ENCODE data around the gene CTSK. TPM values are rescaled to one million over a fixed set of nuclear protein-coding genes. Genes with fewer than 3 reads are reported as not detected.
"Not testable (repeated sequence)": the region's sequence is repeated elsewhere in the genome, so short reads cannot be mapped to it uniquely, and the experiment has no call there.

The CTSK gene
- polyA plus RNA-seq (ENCODE audit: insufficient read length in 4 of 4), result 10 to 100 TPM; 19.0 to 30.6 (median 25.3) TPM

DNA sequence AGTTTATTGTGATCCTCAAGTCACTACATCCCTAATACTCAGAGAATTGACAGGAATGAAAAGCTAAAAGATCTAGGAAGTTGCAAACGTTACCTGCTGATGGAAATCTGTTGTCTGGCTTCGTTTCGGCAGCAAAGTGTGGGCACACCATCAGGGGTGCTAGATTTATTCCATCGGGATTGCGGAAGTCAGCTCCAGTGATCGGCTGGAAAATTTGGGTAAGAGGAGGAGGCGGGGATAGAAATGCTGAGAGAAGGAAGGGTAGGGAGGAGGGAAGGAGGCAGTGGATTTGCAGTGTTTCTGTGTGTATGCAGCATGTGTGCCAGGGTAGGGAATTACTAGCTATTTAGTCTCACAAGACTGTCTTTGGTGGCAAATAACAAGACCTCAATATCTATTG is at the start of gene CTSK:
TSS of gene CTSK (minus strand) at position 140 of the 400 bp plus-strand sequence. CDS start 1,455 bp downstream, outside the sequence.
- no peak for DNase-seq (ENCODE audit: low read depth in 4 of 4, low spot score in 3 of 4)

DNA sequence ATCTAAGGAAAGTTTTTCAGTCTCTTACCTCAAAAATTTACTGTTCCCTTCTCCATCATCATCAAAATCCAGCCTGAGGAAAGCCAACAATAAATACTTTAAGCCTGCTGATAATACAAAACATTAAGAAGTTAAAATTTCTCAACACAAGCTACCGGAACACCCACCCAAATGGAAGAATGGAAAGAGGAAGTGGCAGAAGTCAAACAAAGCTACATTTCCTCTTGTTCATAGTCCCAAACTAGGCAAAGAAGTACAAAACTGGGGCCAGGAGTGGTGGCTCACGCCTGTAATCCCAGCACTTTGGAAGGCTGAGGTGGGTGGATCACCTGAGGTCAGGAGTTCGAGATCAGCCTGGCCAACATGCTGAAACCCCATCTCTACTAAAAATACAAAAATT is 44.7 kb upstream of the CTSK start:
- DNase-seq (ENCODE audit: low read depth in 4 of 4, low spot score in 3 of 4), result not testable (repeated sequence)

DNA sequence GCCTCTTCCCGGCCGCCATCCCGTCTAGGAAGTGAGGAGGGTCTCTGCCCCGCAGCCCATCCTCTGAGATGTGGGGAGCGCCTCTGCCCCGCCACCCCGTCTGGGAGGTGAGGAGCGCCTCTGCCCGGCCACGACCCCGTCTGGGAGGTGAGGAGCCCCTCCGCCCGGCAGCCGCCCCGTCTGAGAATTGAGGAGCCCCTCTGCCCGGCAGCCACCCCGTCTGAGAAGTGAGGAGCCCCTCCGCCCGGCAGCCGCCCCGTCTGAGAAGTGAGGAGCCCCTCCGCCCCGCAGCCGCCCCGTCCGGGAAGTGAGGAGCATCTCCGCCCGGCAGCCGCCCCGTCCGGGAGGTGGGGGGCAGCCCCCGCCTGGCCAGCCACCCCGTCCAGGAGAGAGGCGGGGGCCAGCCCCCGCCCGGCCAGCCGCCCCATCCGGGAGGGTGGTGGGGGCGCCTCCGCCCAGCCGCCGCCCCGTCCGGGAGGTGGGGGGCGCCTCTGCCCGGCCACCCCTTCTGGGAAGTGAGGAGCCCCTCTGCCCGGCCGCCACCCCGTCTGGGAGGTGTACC is 42.8 kb upstream of the CTSK start:
- not testable (repeated sequence) for DNase-seq (ENCODE audit: low read depth in 4 of 4, low spot score in 3 of 4)

DNA sequence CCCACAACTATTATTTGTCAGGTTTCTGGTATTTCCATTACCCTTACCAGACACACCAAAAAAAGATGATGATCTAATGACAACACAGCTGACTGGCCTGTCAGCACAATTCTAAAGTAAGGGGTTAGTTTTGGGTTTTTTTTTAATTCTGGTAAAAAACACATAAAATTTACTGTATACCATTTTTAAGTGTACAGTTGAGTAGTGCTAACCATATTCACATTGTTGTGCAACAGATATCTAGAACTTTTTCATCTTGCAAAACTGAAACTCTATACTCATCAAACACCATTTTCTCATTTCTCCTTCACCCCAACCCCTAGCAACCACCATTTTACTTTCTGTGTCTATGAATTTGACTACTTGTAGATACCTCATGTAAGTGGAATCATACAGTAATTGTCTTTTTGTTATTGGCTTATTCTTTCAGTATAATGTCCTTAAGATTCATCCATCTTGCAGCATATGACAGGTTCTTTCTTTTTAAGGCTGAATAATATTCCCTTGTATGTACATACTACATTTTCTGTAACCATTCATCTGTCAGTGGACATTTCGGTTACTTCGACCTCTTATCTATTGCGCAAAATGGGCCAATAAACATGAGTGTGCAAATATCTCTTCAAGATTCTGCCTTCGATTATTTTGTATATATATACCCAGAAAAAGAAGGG is 38.5 kb upstream of the CTSK start:
- no peak for DNase-seq (ENCODE audit: low read depth in 4 of 4, low spot score in 3 of 4)

DNA sequence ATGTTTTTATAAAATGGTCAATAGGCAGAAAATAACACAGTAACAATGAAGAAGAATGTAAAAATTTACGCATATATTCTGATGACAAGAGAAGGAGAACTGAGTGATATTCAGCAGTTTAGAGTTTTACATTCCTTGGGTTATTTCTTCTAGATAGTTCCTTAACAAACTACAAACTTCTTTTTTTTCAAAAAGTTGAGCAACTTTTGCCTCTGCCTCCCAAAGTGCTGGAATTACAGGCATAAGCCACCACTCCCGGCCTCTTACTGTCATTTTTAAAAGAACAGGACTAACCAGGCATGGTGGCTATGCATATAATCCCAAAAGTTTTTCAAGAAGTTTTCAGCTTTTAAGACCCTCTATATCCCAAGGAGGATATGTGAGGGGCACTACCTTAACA is 35.4 kb upstream of the CTSK start:
- no peak for DNase-seq (ENCODE audit: low read depth in 4 of 4, low spot score in 3 of 4)

DNA sequence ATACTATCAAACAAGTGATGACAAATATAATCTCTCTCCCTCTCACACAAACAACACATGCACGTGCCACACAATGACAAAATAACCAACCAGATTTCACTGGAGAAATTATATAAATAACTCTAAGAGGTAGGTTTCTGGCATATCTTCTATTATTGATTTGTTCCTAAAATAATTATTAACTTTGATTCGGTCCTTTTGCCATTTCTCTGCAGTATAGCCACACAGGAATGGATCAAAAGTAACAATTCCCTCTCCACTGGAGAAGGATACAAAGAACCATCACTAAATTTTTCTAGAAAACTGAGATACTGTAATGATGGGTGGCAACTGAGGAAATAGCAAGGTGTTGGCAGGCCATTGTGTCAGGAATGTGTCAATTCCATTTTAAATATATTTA is 34.9 kb upstream of the CTSK start:
- no peak for DNase-seq (ENCODE audit: low read depth in 4 of 4, low spot score in 3 of 4)

DNA sequence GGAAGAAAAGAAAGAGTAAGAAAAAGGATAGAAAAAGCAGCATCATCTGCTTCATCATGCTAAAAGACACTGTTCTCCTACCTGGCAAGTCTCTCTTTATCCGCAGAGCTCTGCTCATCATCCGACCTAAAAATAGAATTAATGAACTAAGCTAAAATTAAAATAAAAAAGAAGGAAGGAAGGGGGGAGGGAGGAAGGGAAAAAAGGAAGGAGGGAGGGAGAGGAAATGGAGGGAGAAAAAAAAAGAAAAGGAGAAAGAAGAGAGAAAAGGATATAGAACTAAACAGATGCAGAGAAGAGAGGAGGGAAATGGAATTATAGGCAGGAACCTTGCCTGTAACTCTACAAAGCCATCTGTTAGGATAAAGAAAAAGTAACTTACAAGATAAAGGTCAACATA is 34.3 kb upstream of the CTSK start:
- no peak for DNase-seq (ENCODE audit: low read depth in 4 of 4, low spot score in 3 of 4)

DNA sequence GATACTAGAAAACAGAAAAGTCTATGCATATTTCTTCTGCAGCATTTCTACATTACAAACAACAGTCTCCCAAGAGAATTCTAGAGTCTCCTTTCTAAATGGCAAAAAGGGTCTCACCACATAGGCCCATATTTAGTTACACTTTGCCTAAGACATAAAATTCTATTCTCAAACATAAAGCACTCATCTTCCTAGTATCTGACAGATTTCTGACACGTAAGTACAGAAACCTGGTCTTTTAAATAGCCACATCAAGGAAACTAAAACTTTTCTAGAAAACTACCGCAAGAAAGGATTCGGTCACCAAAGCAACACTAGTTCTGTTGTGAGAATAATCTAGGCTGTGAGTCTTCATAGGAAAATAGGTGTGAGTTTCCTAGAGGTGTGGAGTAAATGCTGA is 33.6 kb upstream of the CTSK start:
- DNase-seq (ENCODE audit: low read depth in 4 of 4, low spot score in 3 of 4), result no peak

DNA sequence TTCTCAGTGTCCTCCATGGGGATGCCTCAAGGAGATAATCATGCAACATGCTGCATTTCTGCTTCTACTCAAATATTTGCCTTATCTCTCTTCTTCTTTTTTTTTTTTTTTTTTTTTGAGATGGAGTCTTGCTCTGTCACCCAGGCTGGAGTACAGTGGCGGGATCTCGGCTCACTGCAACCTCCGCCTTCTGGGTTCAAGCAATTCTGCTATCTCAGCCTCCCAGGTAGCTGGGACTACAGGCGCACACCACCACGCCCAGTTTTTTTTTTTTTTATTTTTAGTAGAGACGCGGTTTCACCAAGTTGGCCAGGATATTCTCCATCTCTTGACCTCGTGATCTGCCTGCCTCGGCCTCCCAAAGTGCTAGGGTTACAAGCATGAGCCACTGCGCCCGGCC is 32.8 kb upstream of the CTSK start:
- DNase-seq (ENCODE audit: low read depth in 4 of 4, low spot score in 3 of 4), result not testable (repeated sequence)

DNA sequence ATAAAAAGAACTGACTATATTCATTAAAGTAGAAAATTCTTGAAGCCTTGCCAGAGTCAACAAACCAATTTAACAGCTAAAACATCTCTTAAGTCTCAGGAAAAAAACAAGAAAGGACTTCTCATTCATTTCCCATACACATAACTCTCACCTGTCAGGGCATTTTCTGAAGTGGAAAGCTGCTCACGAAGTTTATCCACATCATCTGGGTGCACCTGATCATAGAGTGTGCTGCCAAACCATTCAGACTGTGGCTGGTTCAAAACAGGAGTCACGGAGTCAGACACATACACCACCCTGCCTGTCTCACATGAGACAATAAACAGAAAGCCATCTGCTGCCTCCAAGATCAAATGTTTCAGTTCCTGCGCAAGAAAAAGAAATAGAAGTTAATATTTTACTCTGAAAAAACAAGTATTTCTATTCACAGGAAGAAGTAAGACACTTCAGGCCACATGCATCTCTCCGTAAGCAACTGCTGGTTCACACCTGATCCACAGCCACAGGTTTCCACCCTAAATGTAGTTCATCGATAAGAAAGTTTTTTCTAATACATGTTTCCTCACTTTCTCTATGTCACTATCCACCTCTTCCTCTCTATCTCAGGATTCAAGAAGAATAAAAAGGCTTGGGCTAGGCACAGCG is 28.2 kb upstream of the CTSK start:
- no peak for DNase-seq (ENCODE audit: low read depth in 4 of 4, low spot score in 3 of 4)

DNA sequence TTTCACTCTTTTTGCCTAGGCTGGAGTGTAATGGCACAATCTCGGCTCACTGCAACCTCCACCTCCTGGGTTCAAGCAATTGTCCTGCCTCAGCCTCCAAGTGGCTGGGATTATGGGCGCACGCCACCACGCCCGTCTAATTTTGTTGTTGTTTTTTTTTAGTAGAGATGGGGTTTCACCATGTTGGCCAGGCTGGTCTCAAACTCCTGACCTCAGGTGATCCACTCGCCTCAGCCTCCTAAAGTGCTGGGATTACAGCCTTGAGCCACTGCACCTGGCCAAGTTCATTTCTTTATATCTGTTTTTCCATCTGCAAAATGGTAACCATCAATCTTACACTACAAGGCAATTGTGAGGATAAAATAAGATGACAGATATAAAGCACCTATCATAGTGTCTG is 25.9 kb upstream of the CTSK start:
- DNase-seq (ENCODE audit: low read depth in 4 of 4, low spot score in 3 of 4), result not testable (repeated sequence)

DNA sequence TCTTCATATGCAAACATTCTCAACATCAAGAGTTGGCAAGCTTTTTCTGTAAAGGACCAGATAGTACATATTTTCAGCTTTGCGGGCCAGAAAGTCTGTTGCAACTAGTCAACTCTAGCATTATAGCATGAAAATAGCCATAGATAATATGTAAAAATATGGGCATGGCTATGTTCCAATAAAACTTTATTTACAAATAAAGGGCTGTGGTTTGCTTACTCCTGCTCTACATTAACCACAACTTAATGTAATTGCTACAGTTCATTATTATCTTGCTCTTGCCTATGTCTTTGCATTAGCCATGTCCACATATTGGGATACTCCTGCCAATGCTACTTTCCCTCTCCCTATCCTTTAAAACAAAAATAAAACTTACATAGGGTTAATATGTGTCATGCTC is 24.5 kb upstream of the CTSK start:
- DNase-seq (ENCODE audit: low read depth in 4 of 4, low spot score in 3 of 4), result no peak

DNA sequence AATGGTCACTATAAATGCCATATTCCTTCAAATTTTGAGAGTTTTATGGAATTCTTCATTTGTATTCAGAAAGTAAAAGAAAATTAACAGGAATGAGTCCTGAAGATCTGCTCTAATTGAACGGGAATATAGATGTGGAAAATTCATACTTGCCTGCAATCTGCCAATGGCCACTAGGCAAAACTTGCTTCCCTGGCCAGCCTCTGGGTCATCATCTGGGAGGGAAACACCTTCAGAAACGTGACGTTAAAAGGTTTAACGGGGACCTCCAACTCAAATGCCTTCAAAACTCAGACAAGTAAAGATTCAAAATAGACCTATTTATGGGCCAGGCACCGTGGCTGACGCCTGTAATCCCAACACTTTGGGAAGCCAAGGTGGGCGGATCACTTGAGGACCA is 21.7 kb upstream of the CTSK start:
- DNase-seq (ENCODE audit: low read depth in 4 of 4, low spot score in 3 of 4), result no peak

DNA sequence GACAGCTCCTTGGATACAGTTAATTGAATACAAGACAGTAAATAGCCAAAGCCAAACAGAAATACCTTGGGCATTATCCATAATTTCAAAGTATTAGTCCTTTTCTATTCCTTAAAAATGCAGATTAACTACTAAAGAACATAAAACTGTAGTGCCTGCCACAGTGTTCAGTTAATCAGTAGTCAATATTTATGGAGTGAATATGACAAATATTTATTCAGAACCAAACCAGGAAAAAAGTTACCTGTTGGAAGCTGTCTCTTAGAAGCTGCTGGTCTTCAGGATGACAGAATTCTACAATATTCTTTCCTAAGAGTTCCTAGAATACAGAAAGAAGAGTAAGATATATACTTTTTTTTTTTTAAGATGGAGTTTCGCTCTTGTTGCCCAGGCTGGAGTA is 18.2 kb upstream of the CTSK start:
- DNase-seq (ENCODE audit: low read depth in 4 of 4, low spot score in 3 of 4), result no peak

DNA sequence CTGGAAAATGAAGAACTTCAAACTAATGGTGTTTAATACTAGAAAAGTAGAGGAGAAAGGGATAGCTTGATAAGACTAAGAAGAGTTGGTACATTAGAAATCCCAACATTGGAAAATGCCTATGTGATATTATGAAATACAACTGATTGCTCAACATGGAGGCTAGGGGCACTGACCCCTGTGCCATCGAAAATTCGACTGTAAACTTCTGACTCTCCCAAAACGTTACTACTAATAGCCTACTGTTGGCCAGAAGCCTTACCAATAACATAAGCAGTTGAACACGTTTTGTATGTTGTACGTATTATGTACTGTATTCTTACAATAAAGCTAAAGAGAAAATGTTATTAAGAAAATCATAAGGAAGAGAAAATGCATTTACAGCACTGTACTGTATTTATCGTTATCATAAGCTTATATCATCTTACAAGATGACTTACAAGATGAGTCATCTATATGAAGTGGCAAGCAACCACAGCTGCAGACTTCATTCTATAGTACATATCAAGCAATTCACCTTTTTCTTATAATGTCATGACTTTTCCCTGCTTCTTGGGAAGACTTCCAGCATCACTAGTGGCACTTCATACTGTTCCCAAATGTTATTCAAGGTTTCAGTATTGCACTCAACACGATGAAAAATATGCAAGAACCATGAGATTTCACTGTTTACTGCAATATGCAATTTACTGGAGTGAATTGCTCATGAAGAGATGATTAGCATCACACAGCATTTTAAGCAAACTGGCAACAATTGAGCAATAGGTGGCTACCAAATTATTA is 12.9 kb upstream of the CTSK start:
- DNase-seq (ENCODE audit: low read depth in 4 of 4, low spot score in 3 of 4), result no peak

DNA sequence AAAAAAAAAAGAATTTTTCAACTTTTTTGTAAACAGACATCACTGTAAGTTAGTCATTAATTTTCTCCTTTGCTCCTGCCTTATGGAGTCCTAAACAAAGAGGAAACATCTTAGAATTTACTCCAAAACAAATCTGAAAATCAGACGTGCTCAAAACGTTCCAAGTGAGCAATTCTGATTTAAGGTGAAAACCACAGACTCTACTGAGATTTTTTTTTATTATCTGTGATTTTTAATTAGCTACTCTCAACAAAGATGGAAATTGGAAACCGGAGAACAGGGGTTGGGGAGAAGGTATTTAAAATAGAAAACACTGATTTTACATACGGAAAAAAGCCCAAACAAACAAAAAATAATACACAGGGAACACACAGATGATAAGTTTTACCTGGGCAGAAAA is 7.8 kb upstream of the CTSK start:
- no peak for DNase-seq (ENCODE audit: low read depth in 4 of 4, low spot score in 3 of 4)

DNA sequence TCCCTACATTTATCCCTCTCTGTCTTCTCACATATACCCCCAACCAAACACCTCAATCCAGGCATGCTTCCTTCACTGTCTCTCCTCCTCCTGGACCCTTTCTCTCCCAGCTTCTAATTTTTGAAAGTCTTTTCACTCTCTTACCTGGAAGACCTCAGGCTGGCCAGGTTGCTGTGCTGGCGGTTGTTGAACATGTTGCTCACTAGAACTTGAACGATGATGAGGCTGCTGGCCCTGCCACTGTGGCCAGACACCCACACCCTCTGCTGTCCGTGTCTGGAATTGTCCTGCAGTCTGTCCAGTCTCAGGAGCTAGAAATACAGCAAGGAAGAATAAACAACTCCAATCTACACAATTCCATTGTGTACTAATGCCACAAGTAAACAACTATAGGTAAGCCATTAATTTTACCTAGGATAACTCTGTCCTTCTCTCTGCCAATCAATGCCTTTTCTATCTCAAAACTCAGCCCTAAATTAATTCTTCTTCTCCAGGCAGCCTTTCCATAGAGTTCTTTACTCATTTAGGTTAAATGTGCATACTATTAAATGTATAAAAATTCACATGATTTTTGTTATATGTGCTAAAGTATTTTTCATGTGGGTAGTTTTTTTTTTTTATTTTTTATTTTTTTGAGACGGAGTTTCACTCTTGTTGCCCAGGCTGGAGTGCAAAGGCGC is 5.1 kb upstream of the CTSK start:
- DNase-seq (ENCODE audit: low read depth in 4 of 4, low spot score in 3 of 4), result no peak

DNA sequence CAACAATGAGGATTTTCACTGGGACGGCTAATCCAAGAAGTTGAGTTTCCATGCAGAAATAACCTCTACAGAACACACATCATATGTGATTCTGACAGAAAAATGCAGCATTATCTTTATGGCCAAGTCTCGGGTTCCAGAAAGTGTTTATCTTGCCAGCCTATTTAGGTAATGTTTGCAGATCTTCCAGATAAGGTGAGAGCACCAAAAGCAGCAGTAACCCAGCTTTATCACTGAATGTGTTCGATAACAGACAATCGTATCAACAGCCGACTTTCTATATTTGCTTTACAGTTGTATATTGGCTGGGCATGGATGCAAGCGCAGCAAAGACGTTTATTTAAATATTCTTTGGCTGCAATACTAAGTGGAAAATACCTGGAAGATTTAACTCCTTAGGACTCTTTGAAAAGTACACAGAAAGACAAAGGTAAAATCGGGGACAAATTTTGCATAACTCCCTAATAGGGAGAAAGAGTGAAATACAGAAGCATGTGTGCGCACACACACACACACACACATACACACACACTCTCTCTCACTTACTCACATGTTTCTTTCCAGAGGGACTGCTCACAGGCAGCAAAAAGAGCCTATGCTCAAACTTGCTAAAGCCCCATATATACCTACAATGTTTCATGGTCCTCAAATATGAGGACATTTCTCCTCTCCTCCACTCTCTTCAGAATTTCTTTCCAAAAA is 3.0 kb upstream of the CTSK start:
- no peak for DNase-seq (ENCODE audit: low read depth in 4 of 4, low spot score in 3 of 4)

DNA sequence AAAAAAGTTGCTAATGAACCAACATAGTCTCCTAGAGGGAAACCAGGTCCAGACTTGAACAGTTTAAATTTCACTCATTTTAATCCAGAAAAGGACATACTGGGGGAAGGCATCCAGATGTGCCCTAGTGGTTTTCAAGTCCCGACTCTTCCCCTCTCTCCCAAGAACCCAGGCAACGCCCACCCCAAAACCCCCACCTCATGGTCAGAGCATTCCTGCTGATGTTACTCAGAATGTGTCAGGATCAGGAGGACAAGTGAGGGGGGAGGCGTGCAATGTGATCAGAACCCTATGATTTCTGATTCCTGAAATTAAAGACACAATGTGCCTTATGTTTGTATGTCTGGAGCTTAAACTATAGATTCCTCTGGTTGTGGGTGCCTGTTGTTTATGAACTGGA is 1.6 kb upstream of the CTSK start:
- DNase-seq (ENCODE audit: low read depth in 4 of 4, low spot score in 3 of 4), result no peak

DNA sequence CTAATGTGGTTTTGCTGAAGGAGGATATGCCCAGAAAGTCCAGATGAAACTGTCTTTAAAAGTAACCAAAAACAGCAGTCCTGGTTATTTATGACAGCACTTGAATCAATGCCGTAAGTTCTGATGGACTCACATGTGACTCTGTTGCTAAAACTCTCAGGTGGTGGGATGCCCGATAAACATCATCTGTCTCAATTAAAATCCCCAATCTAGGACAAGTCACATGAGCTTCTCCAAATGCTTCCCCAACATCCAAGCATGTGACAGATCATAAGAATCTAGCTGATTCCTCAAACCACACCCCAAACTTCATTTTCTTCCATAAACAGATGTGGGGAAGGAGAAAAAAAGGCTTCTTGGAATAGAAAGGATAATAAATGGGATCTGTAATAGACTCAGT is 786 bp upstream of the CTSK start:
- no peak for DNase-seq (ENCODE audit: low read depth in 4 of 4, low spot score in 3 of 4)
